Neuronal stem cell (in vitro differentiated cells): ENCODE data around the gene FAM107B.

Experiments used
- DNase-seq: peaks from one replicate; pipeline ENCODE4 v3.0.0-alpha.2; 2013; ENCODE audit warnings: low spot score
- H2AFZ ChIP-seq: one replicate; pipeline ENCODE4 v1.6.1; 2013; ENCODE audit warnings: mild to moderate bottlenecking, low read length, inconsistent platforms
- H2AK5ac ChIP-seq: 2 replicates; pipeline ENCODE4 v1.6.1; 2013; ENCODE audit warnings: low read depth, mild to moderate bottlenecking, inconsistent platforms, low read length, moderate library complexity, mixed read lengths
- H2BK120ac ChIP-seq: 2 replicates; pipeline ENCODE4 v1.6.1; 2013; ENCODE audit warnings: low read depth, mild to moderate bottlenecking, inconsistent platforms, low read length, moderate library complexity, mixed read lengths
- H2BK12ac ChIP-seq: one replicate; pipeline ENCODE4 v1.6.1; 2013; ENCODE audit warnings: low read length, inconsistent platforms
- H2BK15ac ChIP-seq: 2 replicates; pipeline ENCODE4 v1.6.1; 2013; ENCODE audit warnings: mild to moderate bottlenecking, low read length, inconsistent platforms, mixed read lengths
- H2BK5ac ChIP-seq: one replicate; pipeline ENCODE4 v1.6.1; 2013; ENCODE audit warnings: inconsistent platforms, mild to moderate bottlenecking, low read length, moderate library complexity
- H3K14ac ChIP-seq: one replicate; pipeline ENCODE4 v1.6.1; 2013; ENCODE audit warnings: low read length, inconsistent platforms
- H3K18ac ChIP-seq: 2 replicates; pipeline ENCODE4 v1.6.1; 2013; ENCODE audit warnings: low read length, inconsistent platforms
- H3K23ac ChIP-seq: 2 replicates; pipeline ENCODE4 v1.6.1; 2013; ENCODE audit warnings: low read depth, mild to moderate bottlenecking, mixed read lengths, low read length, inconsistent platforms; ENCODE audit not compliant: poor library complexity
- H3K27ac ChIP-seq: replicated peaks from 3 replicates; pipeline ENCODE4 v1.5.1; 2013; ENCODE audit warnings: low read length, inconsistent platforms
- H3K27me3 ChIP-seq, 3 experiments: 2 replicates each; pipeline ENCODE4 v1.6.1; 2013; ENCODE audit warnings: low read length in 3 of 3, mild to moderate bottlenecking in 2 of 3, inconsistent platforms in 1 of 3, low read depth in 1 of 3, mixed read lengths in 1 of 3, moderate library complexity in 1 of 3; ENCODE audit not compliant: control insufficient read depth in 3 of 3, insufficient read depth in 3 of 3
- H3K36me3 ChIP-seq, 2 donors: replicated peaks in 1 of 2; 2 replicates each; pipeline ENCODE4 v1.6.1; 2013; ENCODE audit warnings: low read length in 2 of 2; ENCODE audit not compliant: control insufficient read depth in 2 of 2, insufficient read depth in 2 of 2
- H3K4ac ChIP-seq: 2 replicates; pipeline ENCODE4 v1.6.1; 2013; ENCODE audit warnings: inconsistent platforms, mild to moderate bottlenecking, low read length, moderate library complexity
- H3K4me1 ChIP-seq, 2 donors: 1 replicate in 1 of 2; 2 replicates in 1 of 2; pipeline ENCODE4 v1.6.1; 2013; ENCODE audit warnings: low read length in 2 of 2, low read depth in 1 of 2; ENCODE audit not compliant: control insufficient read depth in 2 of 2, insufficient read depth in 1 of 2
- H3K4me2 ChIP-seq: one replicate; pipeline ENCODE4 v1.6.1; 2013; ENCODE audit warnings: mild to moderate bottlenecking, low read length, inconsistent platforms; ENCODE audit not compliant: insufficient read depth, poor library complexity, severe bottlenecking
- H3K4me3 ChIP-seq, 2 donors: 2 replicates each; pipeline ENCODE4 v1.5.1; 2013; ENCODE audit warnings: low read length in 2 of 2, mild to moderate bottlenecking in 2 of 2, inconsistent platforms in 1 of 2, moderate library complexity in 1 of 2
- H3K79me1 ChIP-seq: one replicate; pipeline ENCODE4 v1.6.1; 2013; ENCODE audit warnings: low read depth, mild to moderate bottlenecking, inconsistent platforms, low read length, moderate library complexity
- H3K9ac ChIP-seq: one replicate; pipeline ENCODE4 v1.6.1; 2013; ENCODE audit warnings: mild to moderate bottlenecking, low read depth, low read length, inconsistent platforms; ENCODE audit not compliant: poor library complexity
- H3K9me3 ChIP-seq, 2 donors: replicated peaks in 1 of 2; 2 replicates each; pipeline versions ENCODE3 to v1.6.1; 2013; ENCODE audit warnings: low read length in 2 of 2, mild to moderate bottlenecking in 2 of 2, inconsistent platforms in 1 of 2, low read depth in 1 of 2, mixed read lengths in 1 of 2, moderate library complexity in 1 of 2; ENCODE audit not compliant: control insufficient read depth in 2 of 2, insufficient read depth in 1 of 2
- H4K8ac ChIP-seq: one replicate; pipeline ENCODE4 v1.6.1; 2013; ENCODE audit warnings: low read depth, mild to moderate bottlenecking, inconsistent platforms, low read length, moderate library complexity
- H4K91ac ChIP-seq: one replicate; pipeline ENCODE4 v1.6.1; 2013; ENCODE audit warnings: low read length, low read depth, mild to moderate bottlenecking, inconsistent platforms; ENCODE audit not compliant: poor library complexity
- WGBS, 2 donors: extraction: QIAGEN DNeasy Blood & Tissue Kit; methylation state at CpG; one replicate each; pipeline ENCODE4 v1.1.7; 2013; ENCODE audit warnings: missing lambda C conversion rate in 2 of 2, mixed read lengths in 1 of 2; ENCODE audit not compliant: insufficient read length in 2 of 2, insufficient replicate concordance in 1 of 2; ENCODE audit errors: extremely low coverage in 2 of 2; 5-methylcytosine and 5-hydroxymethylcytosine counted together

Gene FAM107B

DNA sequence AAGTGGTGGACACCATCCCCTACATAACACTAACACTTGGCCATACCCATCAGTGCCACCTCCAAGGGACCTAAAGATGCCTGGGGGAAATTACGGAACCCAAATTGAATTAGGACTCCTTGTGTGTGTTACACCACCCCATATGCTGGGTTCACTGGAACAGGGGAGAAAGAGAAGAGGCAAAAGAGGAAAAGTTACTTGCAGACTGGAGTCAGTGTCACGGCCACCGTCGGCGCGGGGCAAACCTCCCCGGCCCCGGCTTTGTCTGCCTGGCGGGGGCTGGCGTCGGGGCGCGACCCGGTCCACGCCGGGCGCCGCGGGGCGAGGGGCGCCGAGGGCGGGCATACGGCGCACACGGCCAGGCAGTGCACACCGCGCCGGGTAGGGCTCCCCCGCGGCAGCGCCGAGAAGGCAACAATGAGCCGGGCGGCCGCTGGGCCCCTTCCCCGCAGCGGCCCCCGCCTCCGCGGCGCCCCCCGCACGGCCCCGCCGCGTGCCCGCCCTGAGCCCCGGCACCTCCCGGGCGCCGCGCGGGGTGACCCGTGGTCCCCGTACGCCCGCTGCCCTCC lies 171.1 kb downstream of the FAM107B start:
- Histone ChIP-seq H3K27ac (no peak overlapping the region), H2AK5ac (no peak overlapping the region)

DNA sequence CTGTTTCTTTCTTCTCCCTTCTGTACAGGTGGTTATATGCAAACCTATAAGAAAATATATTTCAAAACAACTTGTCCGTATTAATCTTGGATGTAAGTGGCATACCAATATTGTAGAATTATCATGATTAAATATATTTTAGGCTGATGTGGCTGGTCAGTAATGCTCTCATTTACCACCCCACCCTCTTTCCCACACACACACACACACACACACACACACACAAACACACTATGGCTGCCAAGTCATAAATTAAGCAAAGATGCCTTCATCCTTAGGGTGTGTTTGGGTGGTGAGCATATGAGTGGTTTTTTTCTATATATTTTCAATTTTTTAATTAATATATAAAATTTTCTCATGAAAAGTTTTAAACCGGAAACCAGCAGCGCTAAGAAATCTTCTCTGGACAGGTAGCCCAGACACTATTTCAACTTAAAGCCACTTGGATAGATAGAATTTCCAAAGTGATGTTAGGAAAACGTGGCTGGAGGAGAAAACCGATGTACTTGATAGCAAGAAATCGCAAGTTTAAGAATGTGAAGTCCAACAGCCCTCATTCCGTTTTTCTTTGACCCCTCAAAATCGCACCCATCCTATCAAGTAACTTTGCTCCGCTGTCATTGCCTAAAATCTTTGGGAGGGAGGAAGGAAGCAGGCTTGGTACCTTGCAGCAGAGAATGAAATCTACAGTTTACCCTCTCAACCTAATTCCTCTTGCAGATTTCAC lies 171.7 kb downstream of the FAM107B start:
- Histone ChIP-seq H3K23ac (no peak overlapping the region), H2BK120ac (no peak overlapping the region), H3K18ac (no peak overlapping the region), H2BK15ac (no peak overlapping the region), H3K36me3 (peaks cover 4 to 42% of the 10 kb centered on the region in 2 donors), H3K14ac (no peak overlapping the region), H3K27ac (no peak overlapping the region), H3K79me1 (peaks cover 6% of the 10 kb centered on the region), H3K4me3 (peak overlapping the region; percentile 88 to 91), H3K4ac (no peak overlapping the region), H3K27me3 (peaks cover 0 to 20% (median 2%) of the 10 kb centered on the region in 3 experiments), H2BK12ac (no peak overlapping the region), H4K8ac (no peak overlapping the region), H2AK5ac (no peak overlapping the region), H4K91ac (no peak overlapping the region), H3K4me1 (peaks cover 6% of the 10 kb centered on the region in 2 donors), H3K4me2 (peak overlapping the region; percentile 50), H2BK5ac (no peak overlapping the region), H2AFZ (peak overlapping the region; percentile 83), H3K9me3 (peaks cover 0 to 10% of the 10 kb centered on the region in 2 donors), H3K9ac (no peak overlapping the region)
- WGBS, 2 donors, result no CpG with 5 or more reads among the region's 9 CpGs
- no peak for DNase-seq

More for the DNA sequence above, 171.1 kb downstream of the FAM107B start:
- Histone ChIP-seq H3K9me3 (peaks cover 0 to 7% of the 10 kb centered on the region in 2 donors), H3K4me2 (peak overlapping the region; percentile 50), H3K27me3 (peaks cover 0 to 20% (median 2%) of the 10 kb centered on the region in 3 experiments), H4K91ac (no peak overlapping the region), H3K4me3 (peak overlapping the region; percentile 88 to 91), H3K9ac (peak overlapping the region; percentile 88), H3K4me1 (peaks cover 6 to 9% of the 10 kb centered on the region in 2 donors), H3K23ac (peak overlapping the region; percentile 3), H3K18ac (peak overlapping the region; percentile 67), H3K14ac (no peak overlapping the region), H2BK120ac (no peak overlapping the region), H4K8ac (no peak overlapping the region), H3K4ac (no peak overlapping the region), H3K79me1 (peaks cover 6% of the 10 kb centered on the region), H2AFZ (peak overlapping the region; percentile 83), H2BK5ac (no peak overlapping the region), H2BK12ac (no peak overlapping the region), H3K36me3 (peaks cover 3 to 36% of the 10 kb centered on the region in 2 donors), H2BK15ac (no peak overlapping the region)
- no peak for DNase-seq
- no CpG with 5 or more reads among the region's 58 CpGs for WGBS, 2 donors

GRCh38 chr10:14601872-14602725 lies 172.6 kb downstream of the FAM107B start:
- Histone ChIP-seq H2BK12ac (no peak overlapping the region), H3K27me3 (peaks cover 0 to 20% (median 2%) of the 10 kb centered on the region in 3 experiments), H3K9me3 (peaks cover 0 to 10% of the 10 kb centered on the region in 2 donors), H2BK15ac (no peak overlapping the region), H3K4me1 (peaks cover 6% of the 10 kb centered on the region in 2 donors), H2AK5ac (no peak overlapping the region), H3K18ac (no peak overlapping the region), H2BK120ac (no peak overlapping the region), H4K8ac (no peak overlapping the region), H3K36me3 (peaks cover 4 to 43% of the 10 kb centered on the region in 2 donors), H3K4ac (no peak overlapping the region), H3K4me3 (peak overlapping the region in 1 of 2 donors; percentile 88), H4K91ac (no peak overlapping the region), H3K14ac (no peak overlapping the region), H3K9ac (no peak overlapping the region), H2BK5ac (no peak overlapping the region), H3K4me2 (no peak overlapping the region), H3K23ac (no peak overlapping the region), H3K79me1 (peaks cover 6% of the 10 kb centered on the region), H3K27ac (no peak overlapping the region), H2AFZ (no peak overlapping the region)
- no CpG with 5 or more reads among the region's 16 CpGs for WGBS, 2 donors
- DNase-seq, result no peak
